Measurements from ENCODE around the gene CCL8. TPM values are rescaled to one million over a fixed set of nuclear protein-coding genes. Genes with fewer than 3 reads are reported as not detected.

The CCL8 gene
- total RNA-seq (2014; rRNA removed; shearing (Covaris generic)) (not detected in 2 replicates), total RNA-seq (2022) (not detected in 2 replicates), Bru-seq, nascent RNA (not detected), BruChase-seq, experiment 1, labeled RNA remaining after a 6-hour chase (not detected), BruChase-seq, experiment 2, labeled RNA remaining after a 2-hour chase (not detected)
- long read RNA-seq = 0 reads

- no peaks in the 10 kb centered on the region for H3K4me1 ChIP-seq (ENCODE audit: insufficient read depth, low read length, poor library complexity, severe bottlenecking)
- H3K9me3 ChIP-seq (ENCODE audit: low read length) = no peaks in the 10 kb centered on the region
- intact Hi-C loops (cut with micrococcal nuclease; ENCODE audit: unreplicated experiment) = loop anchor here (2.0 kb wide), 1 partner anchor 42 kb away; no protein-coding TSS in a partner anchor
- H3K9me2 ChIP-seq (ENCODE audit: insufficient read depth, low read length) = no peaks in the 10 kb centered on the region
- H3K4me2 ChIP-seq (ENCODE audit: low read length) = no peak within 1 kb of the TSS
- H3K79me2 ChIP-seq (ENCODE audit: insufficient read depth, low read depth, low read length) = no peaks in the 10 kb centered on the region
- no TSS peak for BruUV-seq (replicated peaks)
- H2AFZ ChIP-seq (ENCODE audit: low read length) = no peak within 1 kb of the TSS
- H3K36me3 ChIP-seq (ENCODE audit: insufficient read depth, low read length) = no peaks in the 10 kb centered on the region
- TF ChIP-seq, protein P1, sequence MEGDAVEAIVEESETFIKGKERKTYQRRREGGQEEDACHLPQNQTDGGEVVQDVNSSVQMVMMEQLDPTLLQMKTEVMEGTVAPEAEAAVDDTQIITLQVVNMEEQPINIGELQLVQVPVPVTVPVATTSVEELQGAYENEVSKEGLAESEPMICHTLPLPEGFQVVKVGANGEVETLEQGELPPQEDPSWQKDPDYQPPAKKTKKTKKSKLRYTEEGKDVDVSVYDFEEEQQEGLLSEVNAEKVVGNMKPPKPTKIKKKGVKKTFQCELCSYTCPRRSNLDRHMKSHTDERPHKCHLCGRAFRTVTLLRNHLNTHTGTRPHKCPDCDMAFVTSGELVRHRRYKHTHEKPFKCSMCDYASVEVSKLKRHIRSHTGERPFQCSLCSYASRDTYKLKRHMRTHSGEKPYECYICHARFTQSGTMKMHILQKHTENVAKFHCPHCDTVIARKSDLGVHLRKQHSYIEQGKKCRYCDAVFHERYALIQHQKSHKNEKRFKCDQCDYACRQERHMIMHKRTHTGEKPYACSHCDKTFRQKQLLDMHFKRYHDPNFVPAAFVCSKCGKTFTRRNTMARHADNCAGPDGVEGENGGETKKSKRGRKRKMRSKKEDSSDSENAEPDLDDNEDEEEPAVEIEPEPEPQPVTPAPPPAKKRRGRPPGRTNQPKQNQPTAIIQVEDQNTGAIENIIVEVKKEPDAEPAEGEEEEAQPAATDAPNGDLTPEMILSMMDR (conservative IDR thresholded peaks at IDR 0.05; ENCODE audit: low read length) = no peak
- TF ChIP-seq EZH2phosphoT487 (IDR thresholded peaks at IDR 0.05; ENCODE audit: borderline replicate concordance, low read depth, low read length) = no peak
- ChIA-PET CTCF (ENCODE audit: unreplicated experiment) (no interaction called here), POLR2A (no interaction called here)
- H3K27ac ChIP-seq (ENCODE audit: low read depth, low read length, poor library complexity, severe bottlenecking) = no peak within 1 kb of the TSS
- no peaks in the 10 kb centered on the region for H4K20me1 ChIP-seq (ENCODE audit: insufficient read depth, low read length)
- no peak within 1 kb of the TSS for H3K4me3 ChIP-seq (ENCODE audit: low read depth, low read length, poor library complexity, severe bottlenecking)
- no peak for DNase-seq (ENCODE audit: low spot score)
Observed at GRCh38 chr17:34319039-34319483, at the start of gene CCL8. CCL8 (plus strand) TSS chr17:34319435; CDS start chr17:34319502, 67 bp downstream.

GRCh38 chr17:34269969-34270368 is 49.3 kb upstream of the CCL8 start, which contains the start of gene CCL7:
CCL7 (plus strand) TSS chr17:34270221; CDS start chr17:34270291, 70 bp downstream.
- H4K20me1 ChIP-seq (ENCODE audit: insufficient read depth, low read length) = no peaks in the 10 kb centered on the region
- H3K9me2 ChIP-seq (ENCODE audit: insufficient read depth, low read length) = no peaks in the 10 kb centered on the region
- H3K9me3 ChIP-seq (ENCODE audit: low read length) = no peaks in the 10 kb centered on the region
- H3K4me2 ChIP-seq (ENCODE audit: low read length) = no peak within 1 kb of the TSS
- no peaks in the 10 kb centered on the region for H3K36me3 ChIP-seq (ENCODE audit: insufficient read depth, low read length)
- ChIA-PET POLR2A (interaction anchor here (0.7 kb wide), 1 partner anchor 37 kb away, joined by 4 read pairs; no protein-coding TSS in a partner anchor), CTCF (ENCODE audit: unreplicated experiment) (no interaction called here)
- intact Hi-C loops (cut with micrococcal nuclease; ENCODE audit: unreplicated experiment) = loop anchor here (10.0 kb wide), 1 partner anchor 65 kb away; no protein-coding TSS in a partner anchor
- DNase-seq (ENCODE audit: low spot score) = no peak
- no peaks in the 10 kb centered on the region for H3K79me2 ChIP-seq (ENCODE audit: insufficient read depth, low read depth, low read length)
- H2AFZ ChIP-seq (ENCODE audit: low read length) = no peak within 1 kb of the TSS
- no TSS peak for BruUV-seq (replicated peaks)
- no peak within 1 kb of the TSS for H3K4me3 ChIP-seq (ENCODE audit: low read depth, low read length, poor library complexity, severe bottlenecking)
- no peak within 1 kb of the TSS for H3K27ac ChIP-seq (ENCODE audit: low read depth, low read length, poor library complexity, severe bottlenecking)
- H3K4me1 ChIP-seq (ENCODE audit: insufficient read depth, low read length, poor library complexity, severe bottlenecking) = no peaks in the 10 kb centered on the region
- no peak for TF ChIP-seq EZH2phosphoT487 (IDR thresholded peaks at IDR 0.05; ENCODE audit: borderline replicate concordance, low read depth, low read length)
- TF ChIP-seq, protein P1 (conservative IDR thresholded peaks at IDR 0.05; ENCODE audit: low read length) = no peak

DNA sequence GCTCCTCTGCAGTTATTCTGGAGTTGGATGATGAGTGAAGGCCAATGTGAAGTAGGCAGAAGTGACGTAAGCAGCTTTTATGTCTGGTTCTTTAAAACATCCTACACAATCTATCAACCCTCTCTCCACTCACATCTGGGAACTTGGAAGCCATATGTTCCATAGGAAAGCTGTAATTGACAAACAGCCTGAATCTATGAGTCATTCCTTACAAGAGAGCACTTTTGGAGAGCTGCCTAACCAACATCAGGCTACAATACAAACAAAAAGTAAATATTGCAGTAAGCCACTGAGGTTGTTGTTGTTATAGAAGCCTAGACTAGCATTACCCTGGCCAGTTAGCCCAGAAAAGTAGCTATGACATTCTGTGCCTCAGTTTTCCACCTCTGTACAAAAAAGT is 43.4 kb upstream of the CCL8 start:
- no TSS peak for BruUV-seq (replicated peaks)
- no peak for DNase-seq (ENCODE audit: low spot score)
- no peak overlapping the region for H3K4me3 ChIP-seq (ENCODE audit: low read depth, low read length, poor library complexity, severe bottlenecking)
- intact Hi-C loops (cut with micrococcal nuclease; ENCODE audit: unreplicated experiment) = no loop called here
- no peaks in the 10 kb centered on the region for H3K9me2 ChIP-seq (ENCODE audit: insufficient read depth, low read length)
- CTCF ChIA-PET (ENCODE audit: unreplicated experiment) = no interaction called here
- no peaks in the 10 kb centered on the region for H3K4me1 ChIP-seq (ENCODE audit: insufficient read depth, low read length, poor library complexity, severe bottlenecking)
- H2AFZ ChIP-seq (ENCODE audit: low read length) = no peak overlapping the region
- H3K27ac ChIP-seq (ENCODE audit: low read depth, low read length, poor library complexity, severe bottlenecking) = no peak overlapping the region
- no peak overlapping the region for H3K4me2 ChIP-seq (ENCODE audit: low read length)
- POLR2A ChIA-PET = no interaction called here
- H3K9me3 ChIP-seq (ENCODE audit: low read length) = no peaks in the 10 kb centered on the region
- no peak for TF ChIP-seq EZH2phosphoT487 (IDR thresholded peaks at IDR 0.05; ENCODE audit: borderline replicate concordance, low read depth, low read length)
- TF ChIP-seq, protein P1 (conservative IDR thresholded peaks at IDR 0.05; ENCODE audit: low read length) = no peak
- H4K20me1 ChIP-seq (ENCODE audit: insufficient read depth, low read length) = no peaks in the 10 kb centered on the region
- no peaks in the 10 kb centered on the region for H3K79me2 ChIP-seq (ENCODE audit: insufficient read depth, low read depth, low read length)
- no peaks in the 10 kb centered on the region for H3K36me3 ChIP-seq (ENCODE audit: insufficient read depth, low read length)
